ENCODE data around the gene TSPAN12.
"Not testable (repeated sequence)": the region's sequence is repeated elsewhere in the genome, so short reads cannot be mapped to it uniquely, and the experiment has no call there.

TSPAN12 gene

DNA sequence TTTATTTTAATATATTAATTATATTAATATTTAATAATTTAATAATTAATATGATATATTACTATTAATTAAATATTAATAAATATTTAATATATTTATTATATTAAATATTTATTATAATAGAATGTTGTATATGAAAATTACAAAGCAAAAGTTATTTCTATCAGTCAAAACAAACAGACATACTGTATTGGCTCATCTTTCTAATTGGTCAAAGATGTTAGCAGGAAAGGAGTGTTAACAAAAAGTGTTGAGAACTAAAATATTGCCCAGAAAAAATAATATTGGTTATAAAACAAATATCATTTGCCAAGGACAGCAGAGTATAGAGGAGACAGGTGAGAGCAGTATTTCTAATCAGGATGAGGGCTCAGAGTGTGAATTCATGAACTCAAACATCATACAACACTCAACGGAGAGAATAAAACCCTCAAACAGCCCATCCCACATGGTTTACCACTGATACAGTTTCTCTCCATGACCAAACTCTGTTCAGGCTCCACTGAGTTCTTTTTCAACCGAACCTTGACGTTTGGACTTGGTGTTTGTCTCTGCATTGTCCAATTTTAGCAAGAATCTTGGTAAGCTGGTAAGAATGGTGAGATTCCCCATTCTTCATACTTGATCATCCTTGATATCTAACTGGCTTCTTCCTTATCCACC, 58.0 kb downstream of the TSPAN12 start:
- FAIRE-seq, result no peak

DNA sequence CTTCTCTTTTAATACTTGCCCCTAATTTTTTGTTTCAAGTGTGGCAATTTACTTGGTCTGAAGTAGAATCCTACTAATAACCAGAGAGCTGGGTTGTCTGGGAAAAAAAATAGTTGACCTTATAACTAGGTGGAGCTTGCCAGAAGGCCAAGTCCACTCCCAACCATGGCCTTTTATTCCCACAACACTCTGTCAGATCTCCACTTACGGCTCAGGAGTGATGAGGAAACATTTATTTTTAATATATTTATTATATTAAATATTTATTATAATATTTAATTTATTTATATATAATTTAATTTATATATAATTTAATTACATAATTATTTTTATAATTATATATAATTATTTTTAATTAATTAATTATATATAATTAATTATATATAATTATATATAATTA, 58.8 kb downstream of the TSPAN12 start:
- FAIRE-seq, result no peak

- FAIRE-seq, result no peak
Observed at GRCh38 chr7:120797026-120797645, 60.8 kb downstream of the TSPAN12 start.

- FAIRE-seq, result no peak
Observed at GRCh38 chr7:120794106-120794729, 63.7 kb downstream of the TSPAN12 start.

DNA sequence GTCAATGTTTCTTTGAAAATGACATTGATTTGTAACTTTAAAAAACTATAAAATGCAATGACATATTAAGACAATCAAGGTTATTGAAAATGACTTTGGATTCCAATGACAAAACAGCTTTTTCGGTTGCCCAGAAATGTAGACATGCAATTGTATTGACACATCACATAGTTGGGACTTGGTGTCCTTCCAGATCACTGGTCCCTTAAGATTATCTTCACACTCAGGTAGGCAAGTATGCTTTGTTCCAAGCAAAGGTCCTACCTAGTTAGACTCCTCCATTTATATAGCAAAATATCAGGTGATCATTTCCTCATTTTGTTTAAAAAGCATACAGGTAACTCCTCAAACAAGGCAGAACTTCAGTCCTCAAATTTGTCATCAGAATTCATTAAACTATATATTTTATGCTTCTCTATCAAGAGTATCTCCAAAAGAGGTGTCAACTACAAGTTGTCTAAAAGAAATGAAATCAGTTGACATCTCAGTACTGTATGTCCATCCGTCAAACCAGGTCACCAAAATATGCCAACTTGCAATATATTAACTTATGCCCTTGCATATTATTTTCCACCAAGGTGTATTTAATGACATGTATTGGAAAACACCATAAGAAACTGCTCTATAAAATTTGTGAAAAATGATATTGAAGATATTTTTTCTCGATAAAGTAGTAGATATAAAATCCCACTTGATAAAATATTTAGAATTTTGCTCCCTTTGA, 64.6 kb downstream of the TSPAN12 start:
- FAIRE-seq, result no peak

GRCh38 chr7:120792861-120793130, 65.1 kb downstream of the TSPAN12 start:
- no peak for FAIRE-seq

GRCh38 chr7:120792091-120792860, 65.7 kb downstream of the TSPAN12 start:
- no peak for FAIRE-seq

DNA sequence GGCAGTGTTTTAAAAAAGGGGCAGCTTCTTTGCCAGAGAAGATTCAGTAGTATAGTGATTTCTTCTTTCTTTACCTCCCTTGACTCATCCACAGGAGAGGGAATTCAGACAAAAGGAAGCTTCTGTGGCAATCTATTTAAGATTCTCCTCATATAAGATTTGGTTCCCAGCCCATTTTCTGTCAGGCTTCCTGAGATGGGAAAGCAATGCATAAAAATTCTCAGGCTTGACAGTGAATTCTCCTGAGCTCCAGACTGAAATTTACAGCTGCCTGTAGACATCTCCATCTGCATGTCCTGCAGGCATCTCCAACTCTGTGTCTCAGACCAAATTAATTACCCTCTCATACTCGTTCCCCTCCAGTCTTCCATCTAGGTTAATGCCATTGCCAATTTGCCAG, 72.8 kb downstream of the TSPAN12 start:
- no peak for FAIRE-seq

- FAIRE-seq, result no peak
Observed at GRCh38 chr7:120783721-120784120, 74.2 kb downstream of the TSPAN12 start.

DNA sequence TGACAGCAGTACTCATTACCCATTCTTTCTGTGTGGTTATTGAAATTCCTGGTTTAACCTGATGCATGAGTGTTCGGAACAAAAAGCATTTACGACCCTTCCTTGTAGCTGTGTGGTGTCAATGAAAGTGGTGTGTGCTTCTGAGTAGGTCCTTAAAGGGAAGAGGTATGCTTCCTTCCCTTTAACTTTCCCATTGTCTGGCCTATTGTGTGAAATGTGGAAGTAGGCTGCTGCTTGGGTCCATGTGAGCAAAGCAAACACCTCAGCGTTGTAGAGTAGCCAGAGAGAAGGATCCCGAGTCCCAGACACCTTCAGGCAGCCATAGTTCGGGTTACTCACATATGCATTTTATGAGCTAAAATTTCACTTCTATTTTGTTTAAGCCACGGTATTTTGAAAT, 74.7 kb downstream of the TSPAN12 start:
- FAIRE-seq, result no peak

GRCh38 chr7:120781924-120782323, 76.0 kb downstream of the TSPAN12 start:
- FAIRE-seq, result not testable (repeated sequence)

GRCh38 chr7:120780938-120781337, 77.0 kb downstream of the TSPAN12 start:
- FAIRE-seq, result no peak

DNA sequence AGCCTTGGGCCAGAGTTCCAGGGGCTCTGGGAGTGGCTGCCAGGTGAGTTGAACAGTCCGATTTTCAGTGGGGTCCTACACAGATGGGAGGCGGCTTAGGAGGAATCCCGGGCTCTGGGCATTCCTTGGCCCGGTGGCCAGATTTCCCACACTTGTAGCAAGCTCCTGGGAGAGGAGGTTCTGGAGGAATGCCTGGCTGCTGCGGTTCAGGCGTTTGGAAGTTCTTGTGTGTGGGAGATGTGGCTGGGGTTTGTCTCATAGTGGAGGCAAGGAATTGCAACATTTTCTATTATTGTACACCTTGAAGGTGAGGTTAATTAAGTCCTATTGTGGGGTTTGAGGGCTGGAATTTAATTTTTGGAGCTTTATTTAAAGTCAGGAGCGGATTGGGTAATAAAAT, 77.5 kb downstream of the TSPAN12 start:
- not testable (repeated sequence) for FAIRE-seq

DNA sequence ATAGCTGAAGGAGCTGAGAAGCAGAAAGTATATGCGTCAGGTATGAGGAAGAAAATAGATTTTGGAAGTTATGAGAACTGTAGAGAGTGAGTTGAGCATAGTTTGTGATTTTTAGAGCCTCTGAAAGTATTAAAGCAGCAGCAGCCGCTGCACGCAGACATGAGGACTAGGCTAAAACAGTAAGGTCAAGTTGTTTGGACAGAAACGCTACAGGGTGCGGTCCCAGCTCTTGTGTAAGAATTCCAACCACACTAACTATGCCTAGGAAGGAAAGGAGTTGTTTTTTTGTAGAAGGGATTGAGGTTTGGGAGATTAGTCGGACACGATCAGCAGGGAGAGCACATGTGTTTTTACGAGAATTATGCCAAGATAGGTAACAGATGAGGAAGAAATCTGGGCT, 78.9 kb downstream of the TSPAN12 start:
- not testable (repeated sequence) for FAIRE-seq

GRCh38 chr7:120775755-120776154, 82.2 kb downstream of the TSPAN12 start:
- FAIRE-seq, result no peak

DNA sequence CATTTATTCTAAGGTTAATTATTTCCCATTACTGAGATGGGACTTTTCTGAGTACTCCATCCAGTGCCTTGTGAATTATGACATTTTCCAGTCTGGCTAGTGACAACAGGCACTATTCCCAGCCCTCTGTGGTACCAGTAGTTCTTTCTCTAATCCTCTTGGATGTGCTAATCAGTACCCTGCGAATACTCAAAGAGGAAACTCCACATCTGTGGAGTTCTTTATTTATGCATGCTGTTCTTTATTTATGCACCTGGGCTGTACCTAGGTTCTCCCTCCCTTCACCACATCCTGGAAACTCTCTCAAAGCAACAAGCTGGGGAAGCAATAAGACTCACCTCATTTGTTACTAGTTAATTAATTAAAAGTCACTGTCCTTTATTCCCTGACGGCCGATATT, 83.5 kb downstream of the TSPAN12 start:
- no peak for FAIRE-seq

- FAIRE-seq, result no peak
Observed at GRCh38 chr7:120770206-120770605, 87.7 kb downstream of the TSPAN12 start.

GRCh38 chr7:120760851-120761250, 97.1 kb downstream of the TSPAN12 start:
- no peak for FAIRE-seq

DNA sequence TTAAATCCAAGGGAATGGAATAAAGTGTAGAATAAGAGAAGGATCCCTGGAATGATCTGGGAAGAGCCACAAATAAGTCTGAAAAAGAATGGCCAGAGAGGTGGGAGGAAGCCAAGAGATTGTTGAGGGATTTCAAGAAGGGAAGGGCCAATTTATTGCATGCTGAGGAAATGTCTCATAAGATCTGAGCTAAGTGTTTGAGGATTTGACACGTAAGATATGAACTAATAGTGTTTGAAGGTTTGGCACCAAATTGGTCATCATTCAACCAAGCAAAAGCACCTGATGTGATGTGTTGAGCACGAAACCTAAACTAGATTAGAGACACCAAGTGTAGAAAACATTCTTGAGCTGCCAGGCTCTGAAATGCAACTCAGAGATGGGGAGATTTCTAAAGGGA, 97.9 kb downstream of the TSPAN12 start:
- FAIRE-seq, result no peak

DNA sequence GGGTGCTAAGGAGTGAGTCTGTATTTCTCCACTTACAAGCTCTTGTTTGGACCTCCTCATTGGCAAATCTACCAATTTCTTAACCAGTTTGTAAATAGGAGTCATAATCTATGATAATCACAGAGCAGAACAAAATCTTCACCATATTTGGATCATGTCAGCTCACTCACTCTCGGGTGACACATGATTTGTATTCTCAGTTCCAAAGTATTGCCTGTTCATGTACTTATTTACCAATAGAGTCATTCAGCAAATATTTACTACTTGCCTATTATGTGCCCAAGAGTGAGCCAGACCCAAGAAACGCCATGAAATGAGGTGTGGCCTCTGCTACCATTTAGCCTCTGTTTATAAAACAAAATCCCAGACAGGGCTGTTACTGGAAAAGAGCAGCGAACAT, 114.8 kb downstream of the TSPAN12 start:
- no peak for FAIRE-seq

GRCh38 chr7:120742372-120742771, 115.6 kb downstream of the TSPAN12 start:
- no peak for FAIRE-seq

GRCh38 chr7:120741371-120742042, 116.4 kb downstream of the TSPAN12 start:
- FAIRE-seq, result no peak

GRCh38 chr7:120740348-120740747, 117.6 kb downstream of the TSPAN12 start:
- no peak for FAIRE-seq

Data from TTC549 (cell line).